SK-N-SH treated with all-trans-retinoic acid at 6 μM for 48 hours (cell line): Measurements from ENCODE around the gene OR4F6.

Experiments
- ATAC-seq: fragments of 200-7000 bp; cut with Tn5 transposase; 3 replicates; pipeline ENCODE4 v1.9.1; 2020; ENCODE audit warnings: mild to moderate bottlenecking, moderate library complexity
- ARNTL ChIP-seq: fragments of 450-650 bp; formaldehyde crosslinking; IDR thresholded peaks from 2 replicates; pipeline ENCODE4 v1.5.0; 2020; ENCODE audit warnings: low read depth, mild to moderate bottlenecking, moderate library complexity, borderline replicate concordance
- BACH2 ChIP-seq: fragments of 250-450 bp; sonication (Bioruptor Pico); IDR thresholded peaks from 2 replicates; pipeline ENCODE4 v1.9.0; 2021; ENCODE audit warnings: mild to moderate bottlenecking, borderline replicate concordance
- CSDC2 ChIP-seq: fragments of 250-450 bp; sonication (Bioruptor Pico); IDR thresholded peaks from 2 replicates; pipeline ENCODE4 v1.5.0; 2020; ENCODE audit warnings: mild to moderate bottlenecking, moderate library complexity
- ESRRG ChIP-seq: fragments of 250-450 bp; sonication (Bioruptor Pico); IDR thresholded peaks from 2 replicates; pipeline ENCODE4 v1.6.1; 2021; ENCODE audit warnings: mild to moderate bottlenecking
- GLIS3 ChIP-seq: fragments of 250-450 bp; sonication (Bioruptor Pico); IDR thresholded peaks from 2 replicates; pipeline ENCODE4 v1.5.0; 2020; ENCODE audit warnings: mild to moderate bottlenecking, moderate library complexity
- ISL1 ChIP-seq: fragments of 250-450 bp; sonication (Bioruptor Pico); IDR thresholded peaks from 2 replicates; pipeline ENCODE4 v2.1.2; 2022; ENCODE audit warnings: mild to moderate bottlenecking, moderate library complexity
- OSR1 ChIP-seq: fragments of 250-450 bp; sonication (Bioruptor Pico); IDR thresholded peaks from 2 replicates; pipeline ENCODE4 v1.8.0; 2022; ENCODE audit warnings: moderate library complexity, mild to moderate bottlenecking, inconsistent platforms
- PPARA ChIP-seq: fragments of 250-450 bp; sonication (Bioruptor Pico); IDR thresholded peaks from 2 replicates; pipeline ENCODE4 v1.5.0; 2020; ENCODE audit warnings: mild to moderate bottlenecking, borderline replicate concordance
- RARB ChIP-seq: fragments of 250-450 bp; sonication (Bioruptor Pico); IDR thresholded peaks from 2 replicates; pipeline ENCODE4 v1.8.0; 2021; ENCODE audit warnings: mild to moderate bottlenecking, moderate library complexity
- SNAI2 ChIP-seq: fragments of 250-450 bp; sonication (Bioruptor Pico); IDR thresholded peaks from 2 replicates; pipeline ENCODE4 v1.5.0; 2020; ENCODE audit warnings: mild to moderate bottlenecking, moderate library complexity
- TCF4 ChIP-seq: fragments of 250-450 bp; sonication (Bioruptor Pico); IDR thresholded peaks from 2 replicates; pipeline ENCODE4 v1.8.0; 2021; ENCODE audit warnings: mild to moderate bottlenecking, moderate library complexity, borderline replicate concordance
- TOX ChIP-seq: fragments of 250-450 bp; sonication (Bioruptor Pico); IDR thresholded peaks from 2 replicates; pipeline ENCODE4 v1.8.0; 2021; ENCODE audit warnings: mild to moderate bottlenecking, moderate library complexity, borderline replicate concordance
- ZC3H10 ChIP-seq: fragments of 250-450 bp; sonication (Bioruptor Pico); IDR thresholded peaks from 2 replicates; pipeline ENCODE4 v1.5.1; 2021; ENCODE audit warnings: mild to moderate bottlenecking, moderate library complexity
- ZFP3 ChIP-seq: fragments of 250-450 bp; sonication (Bioruptor Pico); IDR thresholded peaks from 2 replicates; pipeline ENCODE4 v1.5.0; 2020; ENCODE audit warnings: mild to moderate bottlenecking, moderate library complexity
- ZFP30 ChIP-seq: fragments of 450-650 bp; formaldehyde crosslinking; IDR thresholded peaks from 2 replicates; pipeline ENCODE4 v1.5.0; 2022; ENCODE audit warnings: mild to moderate bottlenecking, moderate library complexity
- ZNF565 ChIP-seq: fragments of 450-650 bp; formaldehyde crosslinking; conservative IDR thresholded peaks from 2 replicates; pipeline ENCODE4 v1.5.0; 2020; ENCODE audit warnings: low read depth, mild to moderate bottlenecking, moderate library complexity
- ZNF70 ChIP-seq: fragments of 450-650 bp; formaldehyde crosslinking; IDR thresholded peaks from 2 replicates; pipeline ENCODE4 v1.5.0; 2020; ENCODE audit warnings: mild to moderate bottlenecking, moderate library complexity
- ZNF8 ChIP-seq: fragments of 450-650 bp; formaldehyde crosslinking; IDR thresholded peaks from 2 replicates; pipeline ENCODE4 v1.5.0; 2020; ENCODE audit warnings: mild to moderate bottlenecking, moderate library complexity
- TF ChIP-seq, protein P1 (sequence below): fragments of 250-450 bp; sonication (Bioruptor Pico); IDR thresholded peaks from 2 replicates; pipeline ENCODE4 v1.5.1; 2021; ENCODE audit warnings: mild to moderate bottlenecking, moderate library complexity
- TF ChIP-seq, protein P2 (sequence below): fragments of 250-450 bp; sonication (Bioruptor Pico); IDR thresholded peaks from 2 replicates; pipeline ENCODE4 v1.8.0; 2021; ENCODE audit warnings: low read depth, mild to moderate bottlenecking, moderate library complexity, borderline replicate concordance
- TF ChIP-seq, protein P3 (sequence below): fragments of 250-450 bp; sonication (Bioruptor Pico); IDR thresholded peaks from 2 replicates; pipeline ENCODE4 v1.5.0; 2020; ENCODE audit warnings: mild to moderate bottlenecking, moderate library complexity
- TF ChIP-seq, protein P4 (sequence below): fragments of 250-450 bp; sonication (Bioruptor Pico); IDR thresholded peaks from 2 replicates; pipeline ENCODE4 v1.8.0; 2020; ENCODE audit warnings: mild to moderate bottlenecking, moderate library complexity, borderline replicate concordance
- TF ChIP-seq, protein P5 (sequence below): fragments of 250-450 bp; sonication (Bioruptor Pico); IDR thresholded peaks from 2 replicates; pipeline ENCODE4 v1.5.1; 2020; ENCODE audit warnings: low read depth, mild to moderate bottlenecking, moderate library complexity

The OR4F6 gene

DNA sequence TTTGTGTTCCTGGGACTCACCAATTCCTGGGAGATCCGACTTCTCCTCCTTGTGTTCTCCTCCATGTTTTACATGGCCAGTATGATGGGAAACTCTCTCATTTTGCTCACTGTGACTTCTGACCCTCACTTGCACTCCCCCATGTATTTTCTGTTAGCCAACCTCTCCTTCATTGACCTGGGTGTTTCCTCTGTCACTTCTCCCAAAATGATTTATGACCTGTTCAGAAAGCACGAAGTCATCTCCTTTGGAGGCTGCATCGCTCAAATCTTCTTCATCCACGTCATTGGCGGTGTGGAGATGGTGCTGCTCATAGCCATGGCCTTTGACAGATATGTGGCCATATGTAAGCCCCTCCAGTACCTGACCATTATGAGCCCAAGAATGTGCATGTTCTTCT is 25.5 kb downstream of the OR4F6 start:
- ATAC-seq: no peak
- TF ChIP-seq, protein P1, sequence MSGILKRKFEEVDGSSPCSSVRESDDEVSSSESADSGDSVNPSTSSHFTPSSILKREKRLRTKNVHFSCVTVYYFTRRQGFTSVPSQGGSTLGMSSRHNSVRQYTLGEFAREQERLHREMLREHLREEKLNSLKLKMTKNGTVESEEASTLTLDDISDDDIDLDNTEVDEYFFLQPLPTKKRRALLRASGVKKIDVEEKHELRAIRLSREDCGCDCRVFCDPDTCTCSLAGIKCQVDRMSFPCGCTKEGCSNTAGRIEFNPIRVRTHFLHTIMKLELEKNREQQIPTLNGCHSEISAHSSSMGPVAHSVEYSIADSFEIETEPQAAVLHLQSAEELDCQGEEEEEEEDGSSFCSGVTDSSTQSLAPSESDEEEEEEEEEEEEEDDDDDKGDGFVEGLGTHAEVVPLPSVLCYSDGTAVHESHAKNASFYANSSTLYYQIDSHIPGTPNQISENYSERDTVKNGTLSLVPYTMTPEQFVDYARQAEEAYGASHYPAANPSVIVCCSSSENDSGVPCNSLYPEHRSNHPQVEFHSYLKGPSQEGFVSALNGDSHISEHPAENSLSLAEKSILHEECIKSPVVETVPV (CRISPR knock-in tag): no peak

DNA sequence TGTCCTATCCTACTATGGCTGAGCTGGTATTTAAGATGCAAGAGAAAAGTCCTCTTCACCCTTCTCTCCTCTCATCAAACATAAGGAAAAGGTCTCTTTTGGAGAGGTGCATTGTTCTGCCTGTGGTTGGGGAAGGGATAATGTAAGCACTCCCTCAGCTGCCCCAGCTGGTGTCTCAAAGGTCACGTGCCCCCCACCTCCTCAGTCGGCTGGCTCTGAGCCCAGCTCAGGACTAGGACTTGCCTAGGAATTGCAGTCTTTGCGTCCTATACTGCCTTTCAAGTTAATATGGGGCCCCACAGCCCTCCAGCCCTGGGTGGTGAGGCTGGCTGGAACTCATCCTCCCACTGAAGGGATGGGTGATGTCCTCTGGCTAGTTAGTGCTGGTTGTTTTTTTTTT is 38.3 kb downstream of the OR4F6 start:
- ATAC-seq: no peak
- TF ChIP-seq, protein P1 (CRISPR knock-in tag): no peak
- TF ChIP-seq TCF4 (CRISPR knock-in tag): no peak
- no peak for TF ChIP-seq GLIS3 (CRISPR knock-in tag)
- TF ChIP-seq ZC3H10 (CRISPR knock-in tag): no peak
- TF ChIP-seq PPARA (CRISPR knock-in tag): no peak
- TF ChIP-seq ISL1: no peak
- TF ChIP-seq, protein P2, sequence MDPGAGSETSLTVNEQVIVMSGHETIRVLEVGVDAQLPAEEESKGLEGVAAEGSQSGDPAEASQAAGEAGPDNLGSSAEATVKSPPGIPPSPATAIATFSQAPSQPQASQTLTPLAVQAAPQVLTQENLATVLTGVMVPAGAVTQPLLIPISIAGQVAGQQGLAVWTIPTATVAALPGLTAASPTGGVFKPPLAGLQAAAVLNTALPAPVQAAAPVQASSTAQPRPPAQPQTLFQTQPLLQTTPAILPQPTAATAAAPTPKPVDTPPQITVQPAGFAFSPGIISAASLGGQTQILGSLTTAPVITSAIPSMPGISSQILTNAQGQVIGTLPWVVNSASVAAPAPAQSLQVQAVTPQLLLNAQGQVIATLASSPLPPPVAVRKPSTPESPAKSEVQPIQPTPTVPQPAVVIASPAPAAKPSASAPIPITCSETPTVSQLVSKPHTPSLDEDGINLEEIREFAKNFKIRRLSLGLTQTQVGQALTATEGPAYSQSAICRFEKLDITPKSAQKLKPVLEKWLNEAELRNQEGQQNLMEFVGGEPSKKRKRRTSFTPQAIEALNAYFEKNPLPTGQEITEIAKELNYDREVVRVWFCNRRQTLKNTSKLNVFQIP (CRISPR knock-in tag): no peak
- TF ChIP-seq ZNF565 (CRISPR knock-in tag): no peak
- TF ChIP-seq ARNTL (CRISPR knock-in tag): no peak
- TF ChIP-seq TOX (CRISPR knock-in tag): no peak
- TF ChIP-seq ZNF8 (CRISPR knock-in tag): no peak
- no peak for TF ChIP-seq ZFP3 (CRISPR knock-in tag)
- TF ChIP-seq ZFP30 (CRISPR knock-in tag): no peak
- no peak for TF ChIP-seq ZNF70
- no peak for TF ChIP-seq BACH2 (CRISPR knock-in tag)
- TF ChIP-seq, protein P3, sequence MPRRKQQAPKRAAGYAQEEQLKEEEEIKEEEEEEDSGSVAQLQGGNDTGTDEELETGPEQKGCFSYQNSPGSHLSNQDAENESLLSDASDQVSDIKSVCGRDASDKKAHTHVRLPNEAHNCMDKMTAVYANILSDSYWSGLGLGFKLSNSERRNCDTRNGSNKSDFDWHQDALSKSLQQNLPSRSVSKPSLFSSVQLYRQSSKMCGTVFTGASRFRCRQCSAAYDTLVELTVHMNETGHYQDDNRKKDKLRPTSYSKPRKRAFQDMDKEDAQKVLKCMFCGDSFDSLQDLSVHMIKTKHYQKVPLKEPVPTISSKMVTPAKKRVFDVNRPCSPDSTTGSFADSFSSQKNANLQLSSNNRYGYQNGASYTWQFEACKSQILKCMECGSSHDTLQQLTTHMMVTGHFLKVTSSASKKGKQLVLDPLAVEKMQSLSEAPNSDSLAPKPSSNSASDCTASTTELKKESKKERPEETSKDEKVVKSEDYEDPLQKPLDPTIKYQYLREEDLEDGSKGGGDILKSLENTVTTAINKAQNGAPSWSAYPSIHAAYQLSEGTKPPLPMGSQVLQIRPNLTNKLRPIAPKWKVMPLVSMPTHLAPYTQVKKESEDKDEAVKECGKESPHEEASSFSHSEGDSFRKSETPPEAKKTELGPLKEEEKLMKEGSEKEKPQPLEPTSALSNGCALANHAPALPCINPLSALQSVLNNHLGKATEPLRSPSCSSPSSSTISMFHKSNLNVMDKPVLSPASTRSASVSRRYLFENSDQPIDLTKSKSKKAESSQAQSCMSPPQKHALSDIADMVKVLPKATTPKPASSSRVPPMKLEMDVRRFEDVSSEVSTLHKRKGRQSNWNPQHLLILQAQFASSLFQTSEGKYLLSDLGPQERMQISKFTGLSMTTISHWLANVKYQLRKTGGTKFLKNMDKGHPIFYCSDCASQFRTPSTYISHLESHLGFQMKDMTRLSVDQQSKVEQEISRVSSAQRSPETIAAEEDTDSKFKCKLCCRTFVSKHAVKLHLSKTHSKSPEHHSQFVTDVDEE: no peak
- no peak for TF ChIP-seq ESRRG

DNA sequence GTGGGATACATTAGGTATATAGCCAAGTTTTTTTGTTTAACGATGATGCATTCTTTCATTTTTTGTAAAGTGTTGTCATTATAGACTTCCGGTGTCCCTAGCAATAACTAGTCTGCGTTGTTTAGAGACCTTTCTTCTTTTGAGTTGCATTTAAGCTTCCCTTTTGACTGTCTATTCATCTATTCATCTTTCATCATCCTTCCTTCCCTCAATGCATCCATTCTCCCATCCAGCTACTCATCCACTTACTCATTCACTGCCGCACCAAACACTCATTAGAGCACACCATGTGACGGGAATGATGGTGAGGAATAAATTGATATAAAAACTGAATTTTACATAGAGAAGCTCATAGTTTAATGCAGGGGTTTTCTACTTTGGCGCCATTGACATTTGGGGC is 41.6 kb downstream of the OR4F6 start:
- ATAC-seq: no peak
- TF ChIP-seq BACH2 (CRISPR knock-in tag) (no peak), TCF4 (CRISPR knock-in tag) (no peak), RARB (CRISPR knock-in tag) (no peak), ZFP30 (CRISPR knock-in tag) (no peak), GLIS3 (CRISPR knock-in tag) (no peak), PPARA (CRISPR knock-in tag) (no peak), ESRRG (no peak), ZNF70 (no peak), OSR1 (CRISPR knock-in tag) (no peak), CSDC2 (CRISPR knock-in tag) (no peak), SNAI2 (CRISPR knock-in tag) (no peak), ZNF8 (CRISPR knock-in tag) (no peak), TOX (CRISPR knock-in tag) (no peak), ZFP3 (CRISPR knock-in tag) (no peak)
- TF ChIP-seq, protein P4, sequence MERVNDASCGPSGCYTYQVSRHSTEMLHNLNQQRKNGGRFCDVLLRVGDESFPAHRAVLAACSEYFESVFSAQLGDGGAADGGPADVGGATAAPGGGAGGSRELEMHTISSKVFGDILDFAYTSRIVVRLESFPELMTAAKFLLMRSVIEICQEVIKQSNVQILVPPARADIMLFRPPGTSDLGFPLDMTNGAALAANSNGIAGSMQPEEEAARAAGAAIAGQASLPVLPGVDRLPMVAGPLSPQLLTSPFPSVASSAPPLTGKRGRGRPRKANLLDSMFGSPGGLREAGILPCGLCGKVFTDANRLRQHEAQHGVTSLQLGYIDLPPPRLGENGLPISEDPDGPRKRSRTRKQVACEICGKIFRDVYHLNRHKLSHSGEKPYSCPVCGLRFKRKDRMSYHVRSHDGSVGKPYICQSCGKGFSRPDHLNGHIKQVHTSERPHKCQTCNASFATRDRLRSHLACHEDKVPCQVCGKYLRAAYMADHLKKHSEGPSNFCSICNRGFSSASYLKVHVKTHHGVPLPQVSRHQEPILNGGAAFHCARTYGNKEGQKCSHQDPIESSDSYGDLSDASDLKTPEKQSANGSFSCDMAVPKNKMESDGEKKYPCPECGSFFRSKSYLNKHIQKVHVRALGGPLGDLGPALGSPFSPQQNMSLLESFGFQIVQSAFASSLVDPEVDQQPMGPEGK: no peak
- TF ChIP-seq, protein P5, sequence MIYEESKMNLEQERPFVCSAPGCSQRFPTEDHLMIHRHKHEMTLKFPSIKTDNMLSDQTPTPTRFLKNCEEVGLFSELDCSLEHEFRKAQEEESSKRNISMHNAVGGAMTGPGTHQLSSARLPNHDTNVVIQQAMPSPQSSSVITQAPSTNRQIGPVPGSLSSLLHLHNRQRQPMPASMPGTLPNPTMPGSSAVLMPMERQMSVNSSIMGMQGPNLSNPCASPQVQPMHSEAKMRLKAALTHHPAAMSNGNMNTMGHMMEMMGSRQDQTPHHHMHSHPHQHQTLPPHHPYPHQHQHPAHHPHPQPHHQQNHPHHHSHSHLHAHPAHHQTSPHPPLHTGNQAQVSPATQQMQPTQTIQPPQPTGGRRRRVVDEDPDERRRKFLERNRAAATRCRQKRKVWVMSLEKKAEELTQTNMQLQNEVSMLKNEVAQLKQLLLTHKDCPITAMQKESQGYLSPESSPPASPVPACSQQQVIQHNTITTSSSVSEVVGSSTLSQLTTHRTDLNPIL: no peak
- TF ChIP-seq, protein P3: no peak
- TF ChIP-seq, protein P1 (CRISPR knock-in tag): no peak
